ENCODE data around the gene HTR1D.

DNA sequence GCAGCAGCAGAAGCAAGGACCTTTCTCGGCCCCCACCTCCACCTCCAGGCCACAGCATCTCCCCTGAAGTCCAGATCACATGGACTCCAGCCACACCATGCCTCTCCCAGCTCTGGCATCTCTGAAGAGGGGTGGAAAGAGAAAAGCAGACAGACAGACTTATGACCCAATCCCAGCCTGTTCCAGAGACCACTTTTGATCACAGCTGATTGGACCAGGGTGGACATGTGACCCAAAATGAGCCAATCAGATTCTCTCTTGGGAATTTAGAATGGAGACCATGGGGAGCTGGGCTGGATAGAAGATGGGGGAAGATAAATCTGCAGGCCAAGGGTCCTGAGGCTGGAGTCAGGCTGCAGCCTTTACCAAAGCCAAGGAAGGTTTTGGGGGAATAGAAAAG lies 16.4 kb downstream of the HTR1D start:
- TF ChIP-seq POLR2AphosphoS5 (IDR thresholded peaks at IDR 0.05), result no peak
- TF ChIP-seq, protein P1, sequence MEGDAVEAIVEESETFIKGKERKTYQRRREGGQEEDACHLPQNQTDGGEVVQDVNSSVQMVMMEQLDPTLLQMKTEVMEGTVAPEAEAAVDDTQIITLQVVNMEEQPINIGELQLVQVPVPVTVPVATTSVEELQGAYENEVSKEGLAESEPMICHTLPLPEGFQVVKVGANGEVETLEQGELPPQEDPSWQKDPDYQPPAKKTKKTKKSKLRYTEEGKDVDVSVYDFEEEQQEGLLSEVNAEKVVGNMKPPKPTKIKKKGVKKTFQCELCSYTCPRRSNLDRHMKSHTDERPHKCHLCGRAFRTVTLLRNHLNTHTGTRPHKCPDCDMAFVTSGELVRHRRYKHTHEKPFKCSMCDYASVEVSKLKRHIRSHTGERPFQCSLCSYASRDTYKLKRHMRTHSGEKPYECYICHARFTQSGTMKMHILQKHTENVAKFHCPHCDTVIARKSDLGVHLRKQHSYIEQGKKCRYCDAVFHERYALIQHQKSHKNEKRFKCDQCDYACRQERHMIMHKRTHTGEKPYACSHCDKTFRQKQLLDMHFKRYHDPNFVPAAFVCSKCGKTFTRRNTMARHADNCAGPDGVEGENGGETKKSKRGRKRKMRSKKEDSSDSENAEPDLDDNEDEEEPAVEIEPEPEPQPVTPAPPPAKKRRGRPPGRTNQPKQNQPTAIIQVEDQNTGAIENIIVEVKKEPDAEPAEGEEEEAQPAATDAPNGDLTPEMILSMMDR (IDR thresholded peaks at IDR 0.05), result no peak
- TF ChIP-seq POLR2A (IDR thresholded peaks at IDR 0.05), result no peak
- no peak for TF ChIP-seq EP300 (IDR thresholded peaks at IDR 0.05)
